ENCODE data around the gene BEND3.

The BEND3 gene

GRCh38 chr6:107080036-107080435 lies 35.3 kb downstream of the BEND3 start:
- peak; percentile 22 for TF ChIP-seq CTCF (IDR thresholded peaks at IDR 0.05; ENCODE audit: control extremely low read depth, extremely low read depth, low read depth, missing control alignments)
- POLR2A ChIA-PET, result no interaction called here
- DNase-seq (ENCODE audit: extremely low spot score), result no peak
- CTCF ChIA-PET, result interaction anchor here (1.0 to 4.8 kb wide), 4 partner anchors 13 to 34 kb away, joined by 3 to 18 read pairs (median 4); no protein-coding TSS in a partner anchor

- no peak for DNase-seq (ENCODE audit: extremely low spot score)
- CTCF ChIA-PET, result interaction anchor here (1.0 to 4.8 kb wide), 6 partner anchors 12 to 38 kb away, joined by 3 to 18 read pairs (median 4); no protein-coding TSS in a partner anchor
- no peak for TF ChIP-seq CTCF (IDR thresholded peaks at IDR 0.05; ENCODE audit: control extremely low read depth, extremely low read depth, low read depth, missing control alignments)
- POLR2A ChIA-PET, result no interaction called here
Measured at GRCh38 chr6:107079429-107079828, 35.9 kb downstream of the BEND3 start.

- TF ChIP-seq CTCF (IDR thresholded peaks at IDR 0.05; ENCODE audit: control extremely low read depth, extremely low read depth, low read depth, missing control alignments), result no peak
- POLR2A ChIA-PET, result no interaction called here
- CTCF ChIA-PET, result interaction anchor here (4.8 kb wide), 1 partner anchor 36 kb away, joined by 18 read pairs; no protein-coding TSS in a partner anchor
- no peak for DNase-seq (ENCODE audit: extremely low spot score)
Measured at GRCh38 chr6:107077710-107078109, 37.6 kb downstream of the BEND3 start.

- POLR2A ChIA-PET, result no interaction called here
- peak; percentile 37 for TF ChIP-seq CTCF (IDR thresholded peaks at IDR 0.05; ENCODE audit: control extremely low read depth, extremely low read depth, low read depth, missing control alignments)
- DNase-seq (ENCODE audit: extremely low spot score), result peak; percentile 41
- CTCF ChIA-PET, result interaction anchor here (0.8 to 4.8 kb wide), 6 partner anchors 10 to 40 kb away, joined by 3 to 18 read pairs (median 4); partner anchors contain the start of gene BEND3
Measured at GRCh38 chr6:107075951-107076381, 39.3 kb downstream of the BEND3 start.

- DNase-seq (ENCODE audit: extremely low spot score), result no peak
- CTCF ChIA-PET, result interaction anchor here (1.2 to 2.7 kb wide), 3 partner anchors 11 to 43 kb away, joined by 4 to 11 read pairs (median 4); no protein-coding TSS in a partner anchor
- TF ChIP-seq CTCF (IDR thresholded peaks at IDR 0.05; ENCODE audit: control extremely low read depth, extremely low read depth, low read depth, missing control alignments), result no peak
- POLR2A ChIA-PET, result interaction anchor here (0.7 kb wide), 1 partner anchor 10 kb away, joined by 3 read pairs; no protein-coding TSS in a partner anchor
Measured at GRCh38 chr6:107070686-107071085, 44.6 kb downstream of the BEND3 start.

- ChIA-PET CTCF (interaction anchor here (1.1 to 2.7 kb wide), 4 partner anchors 12 to 44 kb away, joined by 3 to 11 read pairs (median 4); no protein-coding TSS in a partner anchor), POLR2A (interaction anchor here (0.6 to 0.7 kb wide), 4 partner anchors 9 to 553 kb away, joined by 3 to 8 read pairs (median 3); no protein-coding TSS in a partner anchor)
- no peak for TF ChIP-seq CTCF (IDR thresholded peaks at IDR 0.05; ENCODE audit: control extremely low read depth, extremely low read depth, low read depth, missing control alignments)
- no peak for DNase-seq (ENCODE audit: extremely low spot score)
Measured at GRCh38 chr6:107069631-107070548, 45.4 kb downstream of the BEND3 start.
